LoVo (cell line): ENCODE measurements around the gene P2RY13.

Source experiments
- DNase-seq: peaks from one replicate; pipeline ENCODE4 v3.0.0-alpha.2; 2016; ENCODE audit warnings: low spot score

P2RY13 gene

DNA sequence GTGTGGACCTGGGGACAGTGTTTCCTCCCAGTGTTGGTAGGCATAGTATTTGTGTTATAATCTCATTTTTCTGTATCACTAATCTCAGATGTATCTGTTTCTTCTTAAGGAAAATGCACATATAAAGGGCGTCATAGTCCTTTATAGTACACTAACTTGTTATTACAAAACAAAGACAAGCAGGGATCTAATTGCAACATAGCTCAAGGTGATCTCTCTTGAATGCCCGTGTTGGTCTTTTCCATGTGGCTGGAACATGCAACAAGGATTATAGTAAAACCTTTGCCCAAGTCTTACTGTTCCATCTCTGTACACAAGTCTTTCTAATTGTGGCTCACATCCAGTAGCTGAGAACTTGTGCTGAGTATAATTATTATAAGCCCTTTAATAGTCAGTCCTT lies 9.2 kb downstream of the P2RY13 start:
- DNase-seq: no peak

DNA sequence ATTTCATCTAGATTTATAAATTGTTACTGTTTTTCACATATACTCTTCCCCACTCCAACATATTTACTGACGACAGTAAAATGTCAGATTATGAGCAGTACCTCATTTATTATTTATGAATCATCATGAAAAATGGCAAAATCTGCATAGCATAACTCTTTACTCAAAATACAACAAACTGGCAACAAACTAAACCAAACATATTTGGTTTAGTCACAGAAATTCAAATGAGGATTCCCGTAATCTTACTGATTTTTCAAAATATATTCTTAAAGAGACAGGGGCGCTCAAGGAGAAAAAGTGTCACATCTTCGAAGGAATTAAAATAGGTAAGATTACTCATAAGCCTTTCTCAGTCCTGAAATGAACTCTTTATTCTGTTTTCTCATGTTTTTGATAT lies 9.7 kb downstream of the P2RY13 start:
- DNase-seq: no peak

DNA sequence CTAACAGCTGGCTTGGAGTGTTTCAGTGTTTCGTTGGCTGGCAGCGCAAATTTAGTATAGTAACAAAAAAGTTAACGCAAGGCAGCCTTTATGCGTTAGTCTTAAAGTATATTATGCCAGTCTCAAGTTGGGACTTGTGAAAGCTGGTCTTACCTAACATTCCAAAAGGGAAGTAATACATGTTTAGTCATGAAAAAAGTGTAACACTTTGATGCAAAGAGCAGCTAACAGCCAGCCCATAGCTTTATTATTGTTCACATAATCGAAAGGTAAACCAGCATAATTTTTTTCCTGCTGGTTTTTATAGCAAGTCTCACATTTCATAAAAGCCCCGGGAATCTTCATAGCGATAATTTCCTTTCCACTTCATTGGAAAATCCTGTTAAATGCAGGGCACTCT lies 10.4 kb downstream of the P2RY13 start:
- DNase-seq: no peak

DNA sequence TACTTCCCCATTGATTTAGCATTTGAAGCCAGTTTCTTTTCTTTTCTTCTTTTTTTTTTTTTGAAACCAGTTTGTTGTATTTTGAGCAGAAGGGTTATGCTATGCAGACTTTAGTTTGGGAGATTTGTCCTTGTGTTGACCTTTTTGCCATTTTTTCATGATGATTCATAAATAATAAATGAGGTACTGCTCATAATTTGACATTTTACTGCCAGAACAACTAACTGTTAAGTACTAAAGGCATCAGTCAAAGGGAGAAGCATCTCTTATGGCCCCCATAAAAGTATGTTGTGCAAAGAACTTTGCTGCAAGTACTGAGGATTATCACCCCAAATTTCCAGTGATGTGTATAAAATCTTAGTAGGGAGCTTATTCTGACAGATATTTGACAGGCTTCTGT lies 11.0 kb downstream of the P2RY13 start:
- DNase-seq: no peak

GRCh38 chr3:151316267-151316991 lies 12.9 kb downstream of the P2RY13 start, which contains the start of gene GPR87:
GPR87 (minus strand) TSS chr3:151316820; CDS start chr3:151300100, 16,720 bp downstream.
- peak; percentile 59 for DNase-seq

GRCh38 chr3:151315846-151316245 lies 13.5 kb downstream of the P2RY13 start:
- DNase-seq: no peak

DNA sequence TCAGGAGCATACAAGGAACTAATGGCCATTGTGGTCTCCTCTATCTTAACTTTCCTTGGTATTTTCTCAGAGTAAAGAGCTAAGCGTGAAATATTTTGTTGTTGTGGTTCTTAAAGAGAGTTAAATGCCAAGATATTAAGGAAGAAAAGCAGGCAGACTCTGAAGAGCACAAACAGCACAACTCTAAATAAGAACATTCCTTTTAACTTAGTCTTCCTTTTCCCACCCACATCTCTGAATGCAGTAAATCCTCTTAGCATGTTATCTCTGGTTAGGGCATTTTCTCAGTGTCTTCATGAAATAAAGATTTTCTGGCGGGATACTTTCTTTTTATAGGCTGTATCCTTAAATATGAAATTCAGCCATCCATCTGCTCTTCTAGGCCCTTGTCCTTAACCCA lies 14.2 kb downstream of the P2RY13 start:
- no peak for DNase-seq

DNA sequence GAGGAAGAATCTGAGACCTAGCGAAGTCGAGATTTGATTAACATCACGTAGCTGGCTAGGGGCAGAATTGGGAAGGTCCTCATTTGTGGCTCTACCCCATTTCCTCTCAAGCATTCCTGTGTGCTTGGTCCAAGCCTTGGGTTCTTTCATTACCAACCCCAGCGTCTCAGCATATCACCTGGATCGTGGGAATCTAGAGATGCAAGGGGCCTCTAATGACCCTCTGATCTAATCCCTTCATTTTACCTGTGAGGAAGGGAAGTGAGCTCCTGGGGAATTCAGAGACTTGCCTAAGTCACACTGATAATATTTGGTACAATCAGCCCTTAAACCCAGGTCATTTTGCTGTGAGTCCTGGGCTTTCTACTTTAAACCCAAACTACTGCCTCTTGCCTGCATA lies 14.8 kb downstream of the P2RY13 start:
- DNase-seq: no peak

- DNase-seq: no peak
Observed at GRCh38 chr3:151314137-151314536, 15.2 kb downstream of the P2RY13 start.

DNA sequence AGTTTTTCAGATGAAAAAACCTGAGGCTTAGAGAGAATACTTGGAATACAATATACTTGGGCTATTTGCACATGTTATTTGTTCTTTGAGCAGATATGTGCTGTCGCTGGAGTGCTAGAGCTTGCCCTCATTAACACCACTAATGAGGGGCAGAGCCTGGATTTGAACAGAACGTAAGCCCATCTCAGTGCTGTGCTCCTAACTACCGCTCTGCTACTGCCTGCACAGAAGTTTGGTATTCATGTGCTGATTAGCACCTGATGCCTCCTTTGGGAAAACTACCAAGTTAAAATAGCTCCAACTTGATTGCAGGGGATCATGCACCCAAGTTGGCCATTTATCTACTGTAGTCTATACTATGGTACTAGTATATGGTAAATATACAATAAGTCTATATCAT lies 16.4 kb downstream of the P2RY13 start:
- DNase-seq: no peak

DNA sequence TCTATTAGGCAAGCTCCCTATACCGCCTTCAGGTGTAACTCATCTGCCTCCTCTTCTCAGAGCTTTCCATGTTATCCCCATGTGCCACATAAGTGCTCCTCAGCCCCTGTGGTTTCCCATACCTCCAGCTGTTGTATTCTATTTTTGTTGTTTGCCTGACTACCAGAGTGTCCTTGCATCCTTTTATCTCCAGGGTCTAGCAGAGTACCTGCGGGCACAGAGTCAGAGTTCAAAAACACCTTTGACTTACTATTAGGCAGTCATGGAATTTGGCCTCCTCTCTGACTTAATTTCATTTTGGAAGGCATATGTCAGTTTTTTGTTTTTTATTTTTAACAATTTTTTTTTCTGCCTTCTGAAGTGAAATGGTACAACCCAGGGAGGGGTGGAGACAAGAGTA lies 19.8 kb downstream of the P2RY13 start:
- DNase-seq: no peak

GRCh38 chr3:151307583-151308488 lies 21.5 kb downstream of the P2RY13 start:
- no peak for DNase-seq

DNA sequence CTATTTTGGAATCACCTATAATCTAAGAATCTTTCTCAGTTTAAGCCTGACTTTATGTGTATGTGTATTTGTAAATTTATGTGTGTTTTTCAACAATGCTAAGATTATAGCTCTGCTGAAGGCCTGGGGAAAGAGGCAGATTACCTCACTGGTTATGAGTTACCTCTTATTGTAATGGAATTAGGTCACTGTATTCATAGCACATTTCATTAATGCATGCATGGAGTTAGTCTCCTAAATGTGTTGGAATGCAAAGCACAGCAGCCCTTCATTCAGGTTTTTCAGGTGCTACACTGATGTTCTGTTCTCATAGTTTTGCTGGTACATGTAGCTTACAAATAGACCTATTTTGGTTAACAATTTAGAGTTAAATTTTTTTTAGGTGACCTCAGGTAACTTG lies 22.2 kb downstream of the P2RY13 start:
- DNase-seq: no peak

GRCh38 chr3:151306168-151306810 lies 23.1 kb downstream of the P2RY13 start:
- no peak for DNase-seq

- no peak for DNase-seq
Observed at GRCh38 chr3:151305775-151306151, 23.6 kb downstream of the P2RY13 start.

GRCh38 chr3:151305060-151305774 lies 24.1 kb downstream of the P2RY13 start:
- peak; percentile 88 for DNase-seq

DNA sequence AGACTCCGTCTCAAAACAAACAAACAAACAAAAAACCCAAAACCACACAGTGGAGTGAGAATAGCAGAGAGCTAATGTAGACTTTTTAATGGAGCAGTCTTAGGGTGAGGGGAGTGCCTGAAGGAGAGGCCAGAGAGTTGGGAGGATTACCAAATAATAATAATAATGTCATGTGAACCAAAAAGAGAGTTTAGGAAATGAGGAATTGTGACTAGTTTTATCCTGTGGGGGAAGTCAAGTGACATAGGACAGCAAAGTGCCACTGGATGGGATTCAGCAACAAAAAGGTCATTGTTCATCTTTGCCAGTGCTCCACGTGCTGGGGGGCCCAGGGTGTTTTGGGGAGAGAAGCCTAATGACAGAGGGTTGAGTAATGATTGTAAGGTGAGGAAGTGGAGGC lies 25.6 kb downstream of the P2RY13 start:
- no peak for DNase-seq

DNA sequence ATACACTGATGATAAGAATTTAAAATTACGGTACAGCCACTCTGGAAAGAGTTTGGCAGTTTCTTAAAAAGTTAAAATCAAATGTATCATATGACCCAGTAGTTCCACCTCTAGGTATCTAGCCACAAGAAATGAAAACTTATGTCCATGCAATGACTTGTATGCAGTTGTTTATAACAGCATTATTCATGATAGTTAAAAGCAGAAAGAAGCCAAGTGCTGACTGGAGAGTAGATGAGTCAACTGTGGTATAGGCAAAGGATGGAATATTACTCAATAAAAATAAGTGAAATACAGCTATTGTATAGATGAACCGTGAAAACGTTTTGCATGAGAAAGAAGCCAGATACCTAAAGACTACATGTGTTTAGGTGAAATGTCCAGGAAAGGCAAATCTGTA lies 27.6 kb downstream of the P2RY13 start:
- DNase-seq: no peak

- no peak for DNase-seq
Observed at GRCh38 chr3:151300539-151300938, 28.8 kb downstream of the P2RY13 start.

DNA sequence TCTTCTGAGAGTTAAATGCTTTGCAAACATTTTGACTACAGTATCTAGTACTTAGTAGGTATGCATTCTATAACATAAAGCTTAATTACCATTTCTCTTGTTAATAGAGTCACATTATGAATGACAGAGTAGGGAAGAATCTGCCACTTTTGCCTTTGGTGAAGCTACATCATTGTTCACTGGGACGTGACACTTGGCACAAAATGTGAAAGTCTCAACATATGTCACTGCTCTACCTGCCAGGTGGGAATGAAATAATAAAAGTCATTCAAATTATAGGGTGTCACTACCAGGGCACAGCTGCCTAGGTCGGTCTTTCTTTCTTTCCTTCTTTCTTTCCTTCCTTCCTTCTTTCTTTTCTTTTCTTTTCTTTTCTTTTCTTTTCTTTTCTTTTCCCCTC lies 30.3 kb downstream of the P2RY13 start:
- no peak for DNase-seq

DNA sequence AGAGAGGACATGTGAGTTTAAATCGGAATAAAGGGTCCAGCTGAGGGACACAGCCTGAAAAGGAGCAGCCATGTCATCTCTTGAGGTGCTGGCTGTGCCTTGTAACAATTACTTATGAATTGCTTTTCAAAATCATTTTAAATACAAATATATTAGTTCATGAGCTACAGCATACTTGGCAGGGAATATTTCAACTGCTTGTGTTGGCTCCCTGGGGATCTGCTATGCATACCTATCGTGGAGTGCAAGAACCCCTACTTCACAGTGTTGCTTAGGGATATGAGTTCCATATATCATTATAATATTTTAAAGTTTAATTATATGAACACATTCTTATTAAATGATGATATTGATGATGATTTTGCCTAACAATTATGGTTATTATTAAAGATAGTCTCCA lies 31.9 kb downstream of the P2RY13 start:
- DNase-seq: no peak

DNA sequence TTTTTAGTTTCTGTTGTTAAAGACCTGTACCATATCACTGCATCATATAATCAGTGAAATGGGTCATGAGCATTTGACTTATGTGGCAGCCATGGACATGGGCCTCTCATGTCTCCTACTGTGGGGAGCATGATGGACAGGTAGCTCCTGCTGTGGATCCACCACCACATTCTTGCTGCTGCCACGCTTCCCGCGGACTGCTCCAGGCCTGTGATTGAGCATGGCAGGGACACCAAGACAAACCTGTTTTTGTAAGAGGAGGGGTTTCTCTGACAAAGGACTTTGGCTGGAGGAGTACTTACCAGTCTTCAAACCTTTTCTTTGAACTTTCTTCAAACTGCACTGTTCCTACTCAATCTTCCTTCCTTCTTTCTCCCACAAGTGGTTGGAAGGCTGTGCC lies 33.1 kb downstream of the P2RY13 start:
- no peak for DNase-seq
